SU-DHL-6 (cell line): ENCODE data around the gene MGAT5.

Experiments
- CTCF ChIP-seq: fragments of 200-600 bp; sonication (generic); IDR thresholded peaks from one replicate; pipeline ENCODE4 v1.5.1; 2017; ENCODE audit warnings: antibody characterized with exemption, mild to moderate bottlenecking, low read length, moderate library complexity; ENCODE audit not compliant: insufficient read depth, poor library complexity, severe bottlenecking
- EZH2phosphoT487 ChIP-seq: fragments of 200-600 bp; sonication (generic), shearing (Covaris generic); conservative IDR thresholded peaks from 2 replicates; pipeline ENCODE4 v1.6.1; 2018; ENCODE audit warnings: mild to moderate bottlenecking, antibody characterized with exemption, low read length, moderate library complexity, mixed read lengths

GRCh38 chr2:134347756-134348155 lies 93.9 kb downstream of the MGAT5 start:
- TF ChIP-seq CTCF = no peak
- TF ChIP-seq EZH2phosphoT487 = no peak
